GM18868 (cell line): ENCODE data around the gene SLC5A12.
"Not testable (repeated sequence)": the region's sequence is repeated elsewhere in the genome, so short reads cannot be mapped to it uniquely, and the experiment has no call there.

Experiments
- ATAC-seq: cut with Tn5 transposase; IDR thresholded peaks from one replicate; pipeline ENCODE4 v1.9.1; 2021; ENCODE audit warnings: mild to moderate bottlenecking, moderate library complexity; ENCODE audit not compliant: unreplicated experiment

The SLC5A12 gene

DNA sequence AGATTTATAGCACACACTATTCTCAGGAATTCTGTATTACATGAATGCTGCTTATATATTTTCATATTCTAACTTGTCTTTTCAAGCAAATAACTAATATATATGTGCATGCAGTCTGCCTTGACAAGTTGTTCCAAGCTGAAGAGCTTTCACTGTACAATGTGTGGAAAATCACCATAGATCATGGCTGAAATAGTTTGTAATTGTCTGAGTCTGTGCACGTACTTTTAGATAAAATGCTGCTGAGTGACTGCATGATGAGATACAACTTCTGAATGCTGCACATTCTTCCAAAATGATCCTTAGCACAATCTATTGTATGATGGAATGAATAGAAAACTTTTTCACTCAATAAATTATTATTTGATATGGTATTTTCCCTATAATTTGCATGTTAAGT, 58.9 kb downstream of the SLC5A12 start:
- ATAC-seq = no peak

DNA sequence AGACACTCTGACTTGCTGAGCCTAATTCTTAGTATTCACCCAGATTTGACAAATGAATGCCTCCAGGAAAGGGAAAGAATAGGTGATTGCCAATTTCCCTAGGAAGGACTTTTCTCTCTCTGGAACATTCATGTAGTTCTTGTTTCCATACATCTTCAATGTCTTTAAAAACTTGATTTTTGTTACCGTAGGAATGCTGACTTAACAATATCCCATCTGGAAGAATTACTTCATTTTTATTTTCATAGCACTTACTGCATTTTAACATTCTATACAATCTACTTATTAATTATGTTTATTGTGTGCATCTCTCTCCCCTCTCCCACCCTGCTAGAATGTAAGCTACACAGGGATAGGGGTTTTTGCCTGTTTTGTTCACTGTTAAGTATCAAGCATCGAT, 66.6 kb downstream of the SLC5A12 start:
- ATAC-seq = no peak

DNA sequence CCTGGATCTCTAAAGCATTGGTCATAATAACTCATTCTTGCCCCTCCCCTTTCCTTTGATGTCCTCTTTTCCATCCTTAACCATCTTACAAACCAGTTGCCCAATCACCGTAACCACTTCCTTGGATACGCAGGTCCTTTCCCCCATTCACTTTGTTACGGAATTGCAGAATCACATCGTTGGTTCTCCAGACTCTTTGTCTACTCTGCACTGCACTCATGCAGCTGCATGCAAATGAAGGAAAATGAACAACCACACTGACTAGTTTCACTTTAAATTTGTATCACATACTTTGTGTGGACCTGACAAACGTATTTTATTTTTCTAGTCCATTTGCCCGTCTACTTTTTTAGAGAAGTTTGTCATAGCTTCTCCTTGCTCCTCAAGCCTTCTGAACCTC, 69.9 kb downstream of the SLC5A12 start:
- ATAC-seq = no peak

DNA sequence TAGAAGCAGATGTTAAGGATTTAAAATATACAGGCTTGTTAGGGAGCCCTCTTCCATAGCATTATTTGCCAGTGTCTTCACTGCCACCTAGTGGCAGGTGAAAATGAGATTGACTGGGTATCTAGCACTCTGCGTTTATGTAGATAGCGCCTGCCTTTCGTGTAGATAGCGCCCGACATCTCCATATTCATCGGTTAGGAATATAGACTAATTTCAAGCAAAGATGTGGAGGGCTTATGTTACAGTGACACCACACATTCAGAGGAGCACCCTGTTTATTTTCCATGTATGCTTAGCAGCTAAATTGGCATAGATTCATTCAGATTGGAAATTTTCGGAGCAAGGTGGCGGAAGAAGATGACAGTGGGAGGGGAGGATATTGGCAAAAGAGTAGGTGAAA, 72.0 kb downstream of the SLC5A12 start:
- peak; percentile 93 for ATAC-seq

DNA sequence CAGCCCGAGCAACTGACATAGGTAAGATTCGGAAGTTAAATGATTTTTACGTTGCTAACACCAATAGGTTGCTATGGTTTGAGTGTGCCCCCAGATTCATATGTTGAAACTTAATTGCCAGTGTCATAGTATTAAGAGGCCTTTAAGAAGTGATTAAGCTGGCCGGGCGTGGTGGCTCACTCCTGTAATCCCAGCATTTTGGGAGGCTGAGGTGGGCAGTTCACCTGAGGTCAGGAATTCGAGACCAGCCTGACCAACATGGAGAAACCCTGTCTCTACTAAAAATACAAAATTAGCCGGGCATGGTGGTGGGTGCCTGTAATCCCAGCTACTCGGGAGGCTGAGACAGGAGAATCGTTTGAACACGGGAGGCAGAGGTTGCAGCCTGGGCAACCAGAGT, 78.5 kb downstream of the SLC5A12 start:
- ATAC-seq = not testable (repeated sequence)

DNA sequence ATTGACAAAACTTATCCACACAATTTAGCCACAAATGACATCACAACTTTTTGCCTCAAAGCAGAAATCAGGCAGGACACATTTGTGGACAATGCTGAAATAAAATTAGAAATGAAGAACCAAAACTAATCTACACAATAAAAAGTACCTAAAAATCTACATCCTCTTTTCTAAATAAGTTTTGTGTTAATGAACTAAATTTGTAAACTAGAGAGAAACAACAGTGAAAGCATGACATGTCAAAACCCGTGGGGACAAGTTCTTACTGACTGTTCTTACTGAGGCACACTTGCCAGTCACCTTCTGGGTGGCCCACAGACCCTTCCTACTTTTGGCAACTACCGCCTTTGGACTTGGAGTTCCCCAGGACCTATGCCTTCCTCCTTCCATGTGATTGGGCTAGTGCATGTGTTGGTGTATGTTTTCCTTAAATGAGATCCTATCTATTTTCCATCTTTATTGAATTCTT, 89.1 kb downstream of the SLC5A12 start:
- peak; percentile 97 for ATAC-seq

DNA sequence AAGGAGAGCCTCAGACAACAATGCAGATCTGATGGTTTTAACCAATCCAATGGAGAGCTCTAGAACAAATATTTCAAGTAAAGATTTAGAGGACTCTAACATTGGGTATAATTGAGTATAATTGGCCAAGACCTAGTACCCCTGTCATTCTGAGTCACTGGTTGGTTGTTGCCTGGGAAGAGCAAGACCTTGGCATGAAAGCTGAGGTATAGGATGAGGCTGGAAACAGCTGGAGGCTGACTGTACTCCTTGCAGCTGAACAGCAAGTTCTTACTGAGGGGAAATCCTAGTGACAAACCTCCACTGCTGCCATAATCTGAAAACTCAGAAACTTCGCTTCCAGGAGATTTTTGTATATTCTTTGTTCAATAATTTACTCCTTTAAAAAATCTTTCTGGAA, 95.5 kb downstream of the SLC5A12 start:
- ATAC-seq = no peak

DNA sequence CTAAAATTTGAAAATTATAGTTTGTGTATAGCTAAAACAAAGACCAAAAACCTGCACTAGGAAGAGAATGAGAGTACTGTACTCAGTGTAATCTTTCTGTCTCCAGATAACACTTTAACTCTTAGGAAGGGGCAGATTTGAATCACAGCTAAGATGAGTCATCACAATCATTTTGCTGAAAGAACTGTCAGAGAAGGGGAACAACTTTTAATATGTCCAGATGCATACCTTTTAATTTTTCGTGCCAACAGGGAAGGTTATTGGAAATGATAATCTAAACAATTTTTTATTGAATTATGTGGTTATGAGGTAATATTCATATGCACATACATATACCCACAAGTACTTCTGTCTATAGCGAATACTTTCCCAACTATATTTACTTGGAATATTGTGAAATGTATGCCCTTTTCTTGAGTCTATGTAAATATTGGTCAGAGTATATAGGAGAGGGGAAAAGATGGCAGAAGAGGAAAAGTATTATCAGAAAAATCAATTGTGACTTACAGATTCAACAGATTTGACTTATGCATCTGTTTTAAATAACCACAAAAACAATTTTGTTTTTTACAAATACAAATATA, 98.7 kb downstream of the SLC5A12 start:
- peak; percentile 90 for ATAC-seq

DNA sequence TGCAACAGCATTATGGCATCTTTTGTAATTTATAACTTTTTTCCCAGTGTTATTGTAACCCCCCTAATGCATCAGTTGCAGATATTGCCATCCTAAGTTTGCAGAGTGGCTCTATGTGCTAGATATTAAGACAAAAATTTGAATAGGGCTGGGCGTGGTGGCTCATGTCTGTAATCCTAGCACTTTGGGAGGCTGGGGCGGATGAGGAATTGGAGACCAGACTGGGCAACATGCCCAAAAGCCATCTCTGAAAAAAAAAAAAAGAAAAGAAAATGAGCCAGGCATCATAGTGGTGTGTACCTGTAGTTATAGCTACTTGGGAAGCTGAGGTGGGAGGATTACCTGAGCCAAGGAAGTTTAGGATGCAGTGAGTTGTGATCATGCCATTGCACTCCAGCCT, 99.7 kb downstream of the SLC5A12 start:
- ATAC-seq = no peak

DNA sequence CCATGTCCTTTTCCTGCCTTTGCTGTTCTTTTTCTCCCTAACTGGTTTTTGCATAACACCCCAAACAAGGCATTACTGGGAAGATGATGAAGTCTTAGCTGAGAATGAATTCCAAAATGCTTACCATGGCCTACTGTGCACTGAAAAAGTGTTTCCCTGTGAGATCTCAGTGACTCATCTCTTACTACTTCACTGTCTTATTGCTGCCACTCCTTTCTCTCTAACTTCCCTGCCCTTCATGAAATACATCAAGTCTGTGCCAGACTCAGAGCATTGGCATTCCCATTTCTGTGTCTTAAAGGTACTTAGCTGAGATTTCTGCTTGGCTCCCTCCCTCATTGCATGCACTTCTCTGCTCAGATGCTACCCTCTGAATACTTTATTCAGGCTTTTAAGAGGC, 100.7 kb downstream of the SLC5A12 start:
- ATAC-seq = peak; percentile 32

DNA sequence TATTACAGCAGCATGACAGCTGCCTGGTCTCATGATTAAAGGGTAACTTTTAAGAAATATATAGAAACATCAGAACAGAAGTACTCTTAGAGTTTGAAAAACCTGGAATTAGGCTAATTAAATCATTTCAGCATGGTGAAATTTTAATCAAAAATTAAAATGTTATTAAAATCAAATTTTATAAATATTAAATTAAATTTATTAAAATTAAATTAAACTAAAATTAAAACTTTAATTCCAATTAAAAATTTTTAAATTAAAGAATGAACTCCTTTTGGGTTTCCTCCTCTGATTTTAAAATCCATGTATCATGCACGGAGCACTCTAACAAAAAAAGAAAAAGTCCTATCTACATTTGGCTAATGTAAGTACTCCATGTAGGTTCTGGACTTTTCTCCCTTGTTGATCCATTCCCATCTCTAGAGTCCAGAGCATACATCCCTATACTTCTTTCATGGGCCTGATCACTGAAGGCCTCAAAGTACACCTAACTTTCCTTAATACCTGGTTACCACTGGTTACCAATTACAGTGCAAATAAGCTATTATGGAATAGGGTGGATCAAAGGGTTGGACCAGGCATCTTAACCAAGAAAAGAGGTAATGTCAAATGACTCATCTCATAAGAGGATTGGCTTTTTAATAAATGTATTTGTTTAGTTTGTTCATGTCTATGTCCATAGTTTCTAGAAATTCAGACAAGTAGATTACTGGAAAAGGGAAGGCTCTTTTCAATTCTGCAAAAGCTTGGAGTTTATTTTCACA, 101.4 kb downstream of the SLC5A12 start:
- ATAC-seq = peak; percentile 27

DNA sequence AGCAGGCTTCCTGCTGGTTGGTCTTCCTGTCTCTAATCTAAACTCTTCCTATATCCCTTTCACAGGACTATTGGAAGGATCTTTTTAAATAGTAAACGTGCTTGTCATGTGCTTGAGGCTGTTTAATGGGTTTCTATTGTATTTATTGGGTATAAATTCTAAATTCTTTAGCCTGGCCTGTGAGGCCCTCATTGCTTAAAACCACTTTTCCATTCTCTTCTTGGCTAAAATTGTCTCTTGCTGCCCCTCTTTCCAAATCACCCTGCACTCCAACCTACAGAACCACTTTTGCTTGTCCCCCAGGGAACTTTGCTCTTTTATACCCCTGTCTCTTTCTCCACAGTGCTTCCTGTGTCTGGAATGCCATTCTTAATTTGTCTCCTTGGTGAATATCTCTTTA, 103.4 kb downstream of the SLC5A12 start:
- ATAC-seq = no peak
